Globus pallidus (tissue), 1 donor: ENCODE results near the gene UNK.
"Not testable (repeated sequence)": the region's sequence is repeated elsewhere in the genome, so short reads cannot be mapped to it uniquely, and the experiment has no call there.

ENCODE experiments used
- DNase-seq: peaks from one replicate; pipeline ENCODE4 v3.0.0-alpha.2; 2015; ENCODE audit warnings: low spot score

The UNK gene

GRCh38 chr17:75774471-75774990, 10.1 kb upstream of the UNK start:
- no peak for DNase-seq

GRCh38 chr17:75774991-75775668, 9.5 kb upstream of the UNK start:
- no peak for DNase-seq

GRCh38 chr17:75776386-75777295, 8.0 kb upstream of the UNK start:
- DNase-seq, result peak; percentile 45

- DNase-seq, result peak; percentile 46
Measured at GRCh38 chr17:75777296-75777922, 7.2 kb upstream of the UNK start.

GRCh38 chr17:75778066-75778860, 6.3 kb upstream of the UNK start:
- not testable (repeated sequence) for DNase-seq

- no peak for DNase-seq
Measured at GRCh38 chr17:75778861-75779249, 5.8 kb upstream of the UNK start.

- peak; percentile 100 for DNase-seq
Measured at GRCh38 chr17:75779250-75779986, 5.2 kb upstream of the UNK start.

- no peak for DNase-seq
Measured at GRCh38 chr17:75779987-75780889, 4.4 kb upstream of the UNK start.

- DNase-seq, result peak; percentile 63
Measured at GRCh38 chr17:75783069-75783783, 1.4 kb upstream of the UNK start.

- DNase-seq, result no peak
Measured at GRCh38 chr17:75783803-75784472, 668 bp upstream of the UNK start.

GRCh38 chr17:75785016-75785890, 647 bp downstream of the UNK start:
- peak; percentile 88 for DNase-seq

- no peak for DNase-seq
Measured at GRCh38 chr17:75791254-75791653, 6.6 kb downstream of the UNK start.

GRCh38 chr17:75793460-75793859, 8.9 kb downstream of the UNK start:
- no peak for DNase-seq

- no peak for DNase-seq
Measured at GRCh38 chr17:75795820-75796607, 11.4 kb downstream of the UNK start.

- no peak for DNase-seq
Measured at GRCh38 chr17:75799402-75799801, 14.8 kb downstream of the UNK start.

- no peak for DNase-seq
Measured at GRCh38 chr17:75803883-75804282, 19.3 kb downstream of the UNK start.
